HepG2 (cell line): ENCODE data around the gene NT5C. TPM values are rescaled to one million over a fixed set of nuclear protein-coding genes. Genes with fewer than 3 reads are reported as not detected.
A peak's percentile ranks its signal among the peaks of the same experiment; 100 is the strongest.

Source experiments
- ATF7 ChIP-seq, 2 experiments: fragments of 450-650 bp in 1 of 2; sonication (generic) in 1 of 2; formaldehyde crosslinking in 1 of 2; IDR thresholded peaks; 2 replicates each; pipeline versions ENCODE4 v1.4.0 to v1.6.1; 2016 to 2020; ENCODE audit warnings: antibody characterized with exemption in 1 of 2, mild to moderate bottlenecking in 1 of 2, missing genetic modification reagents in 1 of 2
- GLI4 ChIP-seq: sonication (generic); formaldehyde crosslinking; IDR thresholded peaks from 2 replicates; pipeline ENCODE4 v1.5.1; 2020; ENCODE audit warnings: missing genetic modification reagents, mild to moderate bottlenecking, moderate library complexity, borderline replicate concordance
- KDM5A ChIP-seq: fragments of 200-600 bp; sonication (generic); IDR thresholded peaks from 2 replicates; pipeline ENCODE4 v1.7.0; 2018; ENCODE audit warnings: antibody characterized with exemption, mild to moderate bottlenecking, low read length, borderline replicate concordance
- MBNL3 ChIP-seq: fragments of 250-450 bp; sonication (Bioruptor Pico); conservative IDR thresholded peaks from 2 replicates; pipeline ENCODE4 v1.8.0; 2022; ENCODE audit warnings: mild to moderate bottlenecking, inconsistent platforms
- SKIL ChIP-seq: sonication (generic); formaldehyde crosslinking; IDR thresholded peaks from 2 replicates; pipeline ENCODE4 v1.8.0; 2022; ENCODE audit warnings: missing genetic modification reagents, mild to moderate bottlenecking, moderate library complexity, borderline replicate concordance
- THAP11 ChIP-seq: IDR thresholded peaks from 2 replicates; pipeline ENCODE4 v1.6.1; 2016; ENCODE audit warnings: missing biosample characterization, missing genetic modification reagents
- ZMYM2 ChIP-seq: sonication (generic); formaldehyde crosslinking; IDR thresholded peaks from 2 replicates; pipeline ENCODE4 v1.8.0; 2022; ENCODE audit warnings: mild to moderate bottlenecking, missing genetic modification reagents
- ZNF766 ChIP-seq: sonication (generic); formaldehyde crosslinking; IDR thresholded peaks from 2 replicates; pipeline ENCODE4 v1.5.0; 2020; ENCODE audit warnings: missing genetic modification reagents, borderline replicate concordance
- polyA plus RNA-seq, 8 experiments: library from polyadenylated mRNA; depleted of rRNA in 3 of 8; stranded (reverse) in 7 of 8; unstranded in 1 of 8; fragments of >200 nt; fragmentation: Illumina TruSeq in 4 of 8; extraction: Trizol in 4 of 8; gene quantifications; 2 replicates each; pipeline versions ENCODE4 v1.2.1 to v1.2.3, GENCODE V29; 2011 to 2016; ENCODE audit warnings: low read depth in 4 of 8, missing spikeins in 1 of 8, mixed read lengths in 1 of 8; ENCODE audit not compliant: insufficient read depth in 1 of 8
- total RNA-seq, 5 experiments: library from RNA; depleted of rRNA; stranded (reverse); fragments of >200 nt; fragmentation: Illumina TruSeq; extraction: Trizol; gene quantifications; 2 replicates each; pipeline ENCODE4 v1.2.3, GENCODE V29; 2016; ENCODE audit warnings: low read depth in 1 of 5

The NT5C gene
- total and polyA plus RNA-seq, 2 of the 13 experiments (the other 11 are each of a cell fraction or from before 2014, with no cell fraction given): 42.8 to 48.6 TPM

GRCh38 chr17:75091855-75092327, 39.7 kb downstream of the NT5C start (continued):
- TF ChIP-seq SKIL (CRISPR knock-in tag): peak; percentile 51; the same call in 1 of the 2 replicates
- no peak for TF ChIP-seq ZNF766 (CRISPR knock-in tag)
- TF ChIP-seq GLI4 (CRISPR knock-in tag): 0 out of 2 replicates have a peak, but pooled peaks have one; percentile 43
- TF ChIP-seq THAP11 (CRISPR knock-in tag): no peak
- no peak for TF ChIP-seq ZMYM2 (CRISPR knock-in tag)
- TF ChIP-seq ATF7 (IDR thresholded peaks at IDR 0.05): 0 out of 2 replicates have a peak, but pooled peaks have one; percentile 13
- TF ChIP-seq ATF7 (CRISPR knock-in tag; IDR thresholded peaks at IDR 0.05): no peak
- TF ChIP-seq KDM5A: no peak
- TF ChIP-seq MBNL3 (CRISPR knock-in tag): no peak
